A673 (cell line): ENCODE results near the gene KMO. TPM values are rescaled to one million over a fixed set of nuclear protein-coding genes. Genes with fewer than 3 reads are reported as not detected.

Experiments used
- BruUV-seq: library from RNA; stranded (reverse); fragments of 400-500 nt; replicated peaks from 2 replicates; lab custom pipeline; 2021; lab: Mats Ljungman, UMichigan
- CTCF ChIA-PET: fragments of 300-600 bp; sonication (Branson Sonifier 250); formaldehyde crosslinking; loops from one replicate; lab custom pipeline; 2022; ENCODE audit warnings: antibody characterized with exemption; lab: Charles Lee
- POLR2A ChIA-PET: fragments of 300-600 bp; sonication (Branson Sonifier 250); formaldehyde crosslinking; loops from one replicate; lab custom pipeline; 2022; ENCODE audit warnings: antibody characterized with exemption; ENCODE audit not compliant: low non-redundant PET; lab: Charles Lee
- DNase-seq: peaks from one replicate; pipeline ENCODE4 v3.0.0-alpha.2; 2015; ENCODE audit warnings: low spot score
- H3K27ac ChIP-seq: fragments of 200-600 bp; sonication (generic); 2 replicates; pipeline ENCODE4 v1.5.1; 2016; ENCODE audit warnings: mixed run types, low read depth, mild to moderate bottlenecking, mixed read lengths, antibody characterized with exemption, low read length; ENCODE audit not compliant: poor library complexity, severe bottlenecking
- H3K27me3 ChIP-seq: fragments of 200-600 bp; sonication (generic); replicated peaks from 2 replicates; pipeline ENCODE4 v1.6.1; 2017; ENCODE audit warnings: mixed run types, low read depth, mild to moderate bottlenecking, mixed read lengths, antibody characterized with exemption, low read length; ENCODE audit not compliant: insufficient read depth, poor library complexity
- H3K36me3 ChIP-seq: fragments of 200-600 bp; sonication (generic); 2 replicates; pipeline ENCODE4 v1.6.1; 2016; ENCODE audit warnings: mixed run types, mild to moderate bottlenecking, mixed read lengths, antibody characterized with exemption, low read length; ENCODE audit not compliant: insufficient read depth, poor library complexity, severe bottlenecking
- H3K4me1 ChIP-seq: fragments of 200-600 bp; sonication (generic); 2 replicates; pipeline ENCODE4 v1.6.1; 2017; ENCODE audit warnings: mixed run types, mild to moderate bottlenecking, mixed read lengths, antibody characterized with exemption, low read length; ENCODE audit not compliant: insufficient read depth, poor library complexity, severe bottlenecking
- H3K4me3 ChIP-seq: fragments of 200-600 bp; sonication (generic); 2 replicates; pipeline ENCODE4 v1.5.1; 2016; ENCODE audit warnings: low read depth, mixed run types, mild to moderate bottlenecking, mixed read lengths, low read length; ENCODE audit not compliant: poor library complexity, severe bottlenecking
- H3K9me3 ChIP-seq: fragments of 200-600 bp; sonication (generic); 2 replicates; pipeline ENCODE4 v1.6.1; 2016; ENCODE audit warnings: mixed run types, low read depth, mild to moderate bottlenecking, mixed read lengths, antibody characterized with exemption, low read length; ENCODE audit not compliant: poor library complexity, severe bottlenecking
- EZH2 ChIP-seq: fragments of 200-600 bp; sonication (generic); IDR thresholded peaks from 2 replicates; pipeline ENCODE4 v1.6.1; 2017; ENCODE audit warnings: borderline replicate concordance, low read depth, mild to moderate bottlenecking, mixed read lengths, antibody characterized with exemption, low read length; ENCODE audit not compliant: poor library complexity, severe bottlenecking
- intact Hi-C: fragments of 100-400 bp; cut with micrococcal nuclease; formaldehyde crosslinking; loops from one replicate; pipeline ENCODE4 v1.10.0; 2022; ENCODE audit not compliant: unreplicated experiment
- total RNA-seq: library from RNA; stranded (reverse); gene quantifications from 2 replicates; pipeline ENCODE4 v1.2.3, GENCODE V29; 2021
- TF ChIP-seq, protein P1 (sequence below): fragments of 300-800, 200-600 bp; sonication (generic); conservative IDR thresholded peaks from 2 replicates; pipeline ENCODE4 v1.5.1; 2017; ENCODE audit warnings: low read depth, mild to moderate bottlenecking, antibody characterized with exemption, low read length, moderate library complexity, mixed read lengths

KMO gene
- total RNA-seq, 1 experiment from 2014 or later: 11.8 TPM

DNA sequence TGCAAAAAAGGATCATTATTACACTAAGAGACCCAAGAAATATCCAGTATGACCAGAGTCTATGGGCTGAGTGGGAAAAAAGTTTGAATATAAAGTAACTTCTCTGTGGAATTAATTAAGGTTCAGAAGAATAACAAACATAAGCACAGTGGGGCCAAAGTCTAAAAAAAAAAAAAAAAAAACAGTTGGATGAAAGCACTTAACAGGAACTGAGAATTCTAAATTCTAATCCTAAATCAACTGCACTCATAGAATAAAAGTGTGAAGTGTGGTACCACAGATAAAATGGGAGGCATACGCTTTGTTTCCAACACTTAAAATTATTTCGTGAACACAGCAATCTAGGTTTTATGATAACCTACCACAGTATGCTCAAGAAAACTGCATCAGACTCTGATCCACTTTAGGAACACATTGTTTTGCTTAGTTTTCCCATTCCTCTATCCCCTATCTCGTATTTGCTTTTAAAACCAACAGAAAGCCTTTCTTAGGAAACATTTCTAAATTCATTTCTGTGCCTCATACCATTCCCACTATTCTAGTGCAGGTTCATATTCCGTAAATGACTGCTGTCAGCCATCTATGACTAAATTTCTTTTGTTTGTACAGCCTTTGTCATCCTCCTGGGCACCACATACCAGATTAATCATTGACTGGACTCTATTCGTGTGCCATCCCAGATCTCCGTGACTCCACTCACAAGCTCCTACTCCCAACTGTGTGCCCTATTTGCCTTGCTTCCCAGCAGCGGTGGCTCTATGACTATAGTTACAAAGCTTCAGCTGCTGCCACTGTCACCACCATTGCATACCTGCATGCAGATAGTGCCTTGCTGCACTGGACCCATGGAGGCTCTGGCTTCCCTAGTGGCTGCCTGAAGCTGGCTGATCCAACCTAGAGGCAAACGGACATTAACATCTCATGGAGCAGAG lies 83.1 kb downstream of the KMO start:
- ChIA-PET POLR2A (no interaction called here), CTCF (no interaction called here)
- Histone ChIP-seq H3K4me3 (no peak overlapping the region), H3K27me3 (no peaks in the 10 kb centered on the region), H3K4me1 (no peaks in the 10 kb centered on the region), H3K27ac (no peak overlapping the region), H3K36me3 (no peaks in the 10 kb centered on the region), H3K9me3 (no peaks in the 10 kb centered on the region)
- no peak for TF ChIP-seq EZH2
- TF ChIP-seq, protein P1, sequence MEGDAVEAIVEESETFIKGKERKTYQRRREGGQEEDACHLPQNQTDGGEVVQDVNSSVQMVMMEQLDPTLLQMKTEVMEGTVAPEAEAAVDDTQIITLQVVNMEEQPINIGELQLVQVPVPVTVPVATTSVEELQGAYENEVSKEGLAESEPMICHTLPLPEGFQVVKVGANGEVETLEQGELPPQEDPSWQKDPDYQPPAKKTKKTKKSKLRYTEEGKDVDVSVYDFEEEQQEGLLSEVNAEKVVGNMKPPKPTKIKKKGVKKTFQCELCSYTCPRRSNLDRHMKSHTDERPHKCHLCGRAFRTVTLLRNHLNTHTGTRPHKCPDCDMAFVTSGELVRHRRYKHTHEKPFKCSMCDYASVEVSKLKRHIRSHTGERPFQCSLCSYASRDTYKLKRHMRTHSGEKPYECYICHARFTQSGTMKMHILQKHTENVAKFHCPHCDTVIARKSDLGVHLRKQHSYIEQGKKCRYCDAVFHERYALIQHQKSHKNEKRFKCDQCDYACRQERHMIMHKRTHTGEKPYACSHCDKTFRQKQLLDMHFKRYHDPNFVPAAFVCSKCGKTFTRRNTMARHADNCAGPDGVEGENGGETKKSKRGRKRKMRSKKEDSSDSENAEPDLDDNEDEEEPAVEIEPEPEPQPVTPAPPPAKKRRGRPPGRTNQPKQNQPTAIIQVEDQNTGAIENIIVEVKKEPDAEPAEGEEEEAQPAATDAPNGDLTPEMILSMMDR: no peak
- DNase-seq: no peak
- BruUV-seq: no TSS peak
- intact Hi-C loops: loop anchor here (10.0 kb wide), 1 partner anchor 399 kb away; no protein-coding TSS in a partner anchor

DNA sequence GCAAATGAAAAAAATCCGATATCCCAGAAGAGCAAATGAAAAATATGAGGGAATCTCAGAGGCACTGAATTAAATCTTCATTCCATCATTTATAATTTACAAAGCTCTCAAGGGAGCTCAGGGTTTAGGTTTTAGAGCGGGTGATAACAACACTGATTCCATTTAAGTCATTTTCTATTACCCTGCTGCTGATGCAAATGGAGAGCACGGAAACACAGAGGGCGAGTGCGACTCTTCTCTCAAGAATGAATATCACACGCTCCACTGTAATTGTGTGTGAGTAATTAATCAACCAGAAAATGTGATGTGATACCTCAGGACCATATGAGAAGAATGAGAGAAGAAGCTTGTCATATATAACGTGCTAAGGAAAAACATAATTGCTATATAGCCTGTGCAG lies 85.2 kb downstream of the KMO start:
- Histone ChIP-seq H3K27me3 (no peaks in the 10 kb centered on the region), H3K4me3 (no peak overlapping the region), H3K36me3 (no peaks in the 10 kb centered on the region), H3K4me1 (no peaks in the 10 kb centered on the region), H3K9me3 (no peaks in the 10 kb centered on the region), H3K27ac (no peak overlapping the region)
- intact Hi-C loops: loop anchor here (10.0 kb wide), 1 partner anchor 397 kb away; no protein-coding TSS in a partner anchor
- CTCF ChIA-PET: no interaction called here
- DNase-seq: no peak
- BruUV-seq: no TSS peak
- TF ChIP-seq, protein P1: no peak
- no peak for TF ChIP-seq EZH2
- POLR2A ChIA-PET: no interaction called here

DNA sequence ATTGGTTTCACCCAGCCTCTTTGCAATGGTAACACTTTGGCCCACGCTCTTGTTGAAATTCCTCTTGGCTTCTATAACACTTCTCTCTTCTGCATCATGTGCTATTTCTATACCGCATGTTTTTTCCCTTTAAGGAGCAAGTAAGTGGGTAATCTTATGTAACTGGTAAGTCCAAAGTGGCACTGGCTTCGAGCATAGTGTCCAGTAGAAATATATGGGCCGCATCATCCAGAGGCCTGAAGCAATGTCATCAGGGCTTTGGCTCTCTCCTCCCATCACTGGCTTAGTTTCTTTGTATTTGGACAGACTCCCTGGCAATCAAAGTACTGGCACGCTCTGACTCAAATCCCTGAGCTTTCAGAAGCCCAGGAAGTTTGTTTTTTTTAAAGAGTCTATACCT lies 90.5 kb downstream of the KMO start:
- ChIA-PET CTCF (no interaction called here), POLR2A (no interaction called here)
- BruUV-seq: no TSS peak
- H3K27ac ChIP-seq: no peak overlapping the region
- no peak for DNase-seq
- H3K27me3 ChIP-seq: no peaks in the 10 kb centered on the region
- no peak overlapping the region for H3K4me3 ChIP-seq
- no peaks in the 10 kb centered on the region for H3K9me3 ChIP-seq
- intact Hi-C loops: no loop called here
- no peaks in the 10 kb centered on the region for H3K36me3 ChIP-seq
- TF ChIP-seq EZH2: no peak
- TF ChIP-seq, protein P1: no peak
- peaks cover 3% of the 10 kb centered on the region for H3K4me1 ChIP-seq
